ENCODE data around the gene SGPL1. TPM values are rescaled to one million over a fixed set of nuclear protein-coding genes. Genes with fewer than 3 reads are reported as not detected.

The SGPL1 gene
- total RNA-seq, 1 experiment from 2014 or later: 52.6 TPM

DNA sequence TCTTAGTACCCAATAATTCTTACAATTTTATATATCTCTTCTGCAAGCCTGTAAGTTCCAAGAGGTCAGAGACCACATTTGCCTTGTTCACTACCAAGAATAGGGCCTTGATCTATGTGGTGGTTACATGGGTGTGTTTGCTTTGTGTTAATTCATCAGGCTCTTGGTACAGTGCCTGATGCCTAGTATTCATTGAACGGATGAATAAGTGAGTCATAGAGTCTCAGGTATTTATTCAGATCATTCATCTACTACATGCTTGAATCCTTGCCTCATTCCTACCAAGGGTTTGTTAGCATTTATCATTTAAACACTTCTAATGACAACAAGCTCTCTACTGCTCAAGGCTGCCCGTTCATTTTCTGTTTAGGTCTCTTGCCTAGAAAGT, 11.3 kb upstream of the SGPL1 start:
- WGBS (ENCODE audit: extremely low coverage, insufficient read length, low lambda C conversion rate): no CpG with 5 or more reads among the region's 2 CpGs
- H3K4me1 Mint-ChIP-seq: peaks cover 17 to 18% of the 10 kb centered on the region in 2 experiments
- peaks cover 6% of the 10 kb centered on the region; the same call in 1 of the 2 replicates for H3K4me1 ChIP-seq (ENCODE audit: insufficient read depth, low read length)

More for the DNA sequence above, 11.3 kb upstream of the SGPL1 start:
- H3K4me2 ChIP-seq (ENCODE audit: insufficient read depth, insufficient read length, low read length): no peak overlapping the region
- no peak overlapping the region for H2AFZ ChIP-seq (ENCODE audit: low read length)
- H4K20me1 ChIP-seq (ENCODE audit: control insufficient read depth, insufficient read depth, insufficient read length): no peaks in the 10 kb centered on the region
- Mint-ChIP-seq H3K4me3 (no peak overlapping the region), H3K9me3 (no peaks in the 10 kb centered on the region; a peak in 2 of 5 replicates), H3K36me3 (ENCODE audit: insufficient read depth in 1 of 3, low read depth in 3 of 3) (no peaks in the 10 kb centered on the region), H3K27me3 (ENCODE audit: low read depth) (peaks cover 6% of the 10 kb centered on the region), H3K27ac (no peak overlapping the region)
- DNase-seq: no peak
- H2BK12ac ChIP-seq (ENCODE audit: insufficient read length, low read depth, low read length): no peak overlapping the region
- no peak overlapping the region for H3K23ac ChIP-seq (ENCODE audit: insufficient read length, low read depth, low read length)
- H3K56ac ChIP-seq (ENCODE audit: insufficient read length, low read depth, low read length): no peak overlapping the region
- no peak overlapping the region for H3K18ac ChIP-seq (ENCODE audit: insufficient read length, low read depth, low read length)
- H4K91ac ChIP-seq (ENCODE audit: insufficient read length, low read depth, low read length): no peak overlapping the region
- H2BK5ac ChIP-seq (ENCODE audit: insufficient read length, low read length): no peak overlapping the region
- no peak overlapping the region for H3K4ac ChIP-seq (ENCODE audit: low read depth, low read length)
- H2BK15ac ChIP-seq (ENCODE audit: low read depth, low read length): no peak overlapping the region
- H3K79me2 ChIP-seq (ENCODE audit: insufficient read depth, low read length): no peaks in the 10 kb centered on the region
- no peak overlapping the region for H2BK20ac ChIP-seq (ENCODE audit: low read depth, low read length, poor library complexity, severe bottlenecking)
- no peaks in the 10 kb centered on the region for H3K27me3 ChIP-seq (ENCODE audit: insufficient read depth, low read length)
- H3K9me3 ChIP-seq (ENCODE audit: control insufficient read depth, low read depth, low read length): no peaks in the 10 kb centered on the region
- no peaks in the 10 kb centered on the region for H3K23me2 ChIP-seq (ENCODE audit: insufficient read length, low read depth, low read length, poor library complexity, severe bottlenecking)
- H3K79me1 ChIP-seq (ENCODE audit: insufficient read depth, low read depth, low read length, poor library complexity, severe bottlenecking): no peaks in the 10 kb centered on the region
- H3T11ph ChIP-seq (ENCODE audit: low read length): no peak overlapping the region
- no peak overlapping the region for H2AK5ac ChIP-seq (ENCODE audit: insufficient read length, low read length)
- H4K8ac ChIP-seq (replicated peaks; ENCODE audit: insufficient read length, low read depth, low read length): no peak overlapping the region
- H2BK120ac ChIP-seq (ENCODE audit: low read depth, low read length, poor library complexity, severe bottlenecking): no peak overlapping the region
- TF ChIP-seq, protein P1, sequence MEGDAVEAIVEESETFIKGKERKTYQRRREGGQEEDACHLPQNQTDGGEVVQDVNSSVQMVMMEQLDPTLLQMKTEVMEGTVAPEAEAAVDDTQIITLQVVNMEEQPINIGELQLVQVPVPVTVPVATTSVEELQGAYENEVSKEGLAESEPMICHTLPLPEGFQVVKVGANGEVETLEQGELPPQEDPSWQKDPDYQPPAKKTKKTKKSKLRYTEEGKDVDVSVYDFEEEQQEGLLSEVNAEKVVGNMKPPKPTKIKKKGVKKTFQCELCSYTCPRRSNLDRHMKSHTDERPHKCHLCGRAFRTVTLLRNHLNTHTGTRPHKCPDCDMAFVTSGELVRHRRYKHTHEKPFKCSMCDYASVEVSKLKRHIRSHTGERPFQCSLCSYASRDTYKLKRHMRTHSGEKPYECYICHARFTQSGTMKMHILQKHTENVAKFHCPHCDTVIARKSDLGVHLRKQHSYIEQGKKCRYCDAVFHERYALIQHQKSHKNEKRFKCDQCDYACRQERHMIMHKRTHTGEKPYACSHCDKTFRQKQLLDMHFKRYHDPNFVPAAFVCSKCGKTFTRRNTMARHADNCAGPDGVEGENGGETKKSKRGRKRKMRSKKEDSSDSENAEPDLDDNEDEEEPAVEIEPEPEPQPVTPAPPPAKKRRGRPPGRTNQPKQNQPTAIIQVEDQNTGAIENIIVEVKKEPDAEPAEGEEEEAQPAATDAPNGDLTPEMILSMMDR (conservative IDR thresholded peaks at IDR 0.05): no peak
- no peak overlapping the region for H3K14ac ChIP-seq (ENCODE audit: insufficient read depth, low read length)
- H3K9ac ChIP-seq (ENCODE audit: extremely low read depth, insufficient read length, low read length): no peak overlapping the region
- no peak overlapping the region for H3K27ac ChIP-seq (ENCODE audit: insufficient read length, low read depth, low read length)
- no peak overlapping the region for H4K5ac ChIP-seq (ENCODE audit: insufficient read length, low read depth, low read length)
